ENCODE data around the gene PTPRCAP.
A peak's percentile ranks its signal among the peaks of the same experiment; 100 is the strongest.
"Not testable (repeated sequence)": the region's sequence is repeated elsewhere in the genome, so short reads cannot be mapped to it uniquely, and the experiment has no call there.

PTPRCAP gene
- long read RNA-seq, donor 1 = 0 reads
- long read RNA-seq, donor 2 = 0 reads
- long read RNA-seq, donor 3 = 0 reads
- long read RNA-seq, donor 4 = 0 reads
- long read RNA-seq, donor 5, partial matches to known transcripts = 0 of 2 reads
- long read RNA-seq, donor 5, other reads (novel, unspliced or antisense) = 0 of 2 reads
- long read RNA-seq, donor 6 = 0 reads
- long read RNA-seq, donor 7, partial matches to known transcripts = 0 of 2 reads
- long read RNA-seq, donor 7, other reads (novel, unspliced or antisense) = 0 of 2 reads
- long read RNA-seq, donor 8, partial matches to known transcripts = 0 of 2 reads
- long read RNA-seq, donor 8, other reads (novel, unspliced or antisense) = 0 of 2 reads

GRCh38 chr11:67437082-67437808 lies at the start of gene PTPRCAP:
Gene PTPRCAP (minus strand): TSS chr11:67437682. CDS start chr11:67437619, 63 bp downstream.
- DNase-seq = no peak

DNA sequence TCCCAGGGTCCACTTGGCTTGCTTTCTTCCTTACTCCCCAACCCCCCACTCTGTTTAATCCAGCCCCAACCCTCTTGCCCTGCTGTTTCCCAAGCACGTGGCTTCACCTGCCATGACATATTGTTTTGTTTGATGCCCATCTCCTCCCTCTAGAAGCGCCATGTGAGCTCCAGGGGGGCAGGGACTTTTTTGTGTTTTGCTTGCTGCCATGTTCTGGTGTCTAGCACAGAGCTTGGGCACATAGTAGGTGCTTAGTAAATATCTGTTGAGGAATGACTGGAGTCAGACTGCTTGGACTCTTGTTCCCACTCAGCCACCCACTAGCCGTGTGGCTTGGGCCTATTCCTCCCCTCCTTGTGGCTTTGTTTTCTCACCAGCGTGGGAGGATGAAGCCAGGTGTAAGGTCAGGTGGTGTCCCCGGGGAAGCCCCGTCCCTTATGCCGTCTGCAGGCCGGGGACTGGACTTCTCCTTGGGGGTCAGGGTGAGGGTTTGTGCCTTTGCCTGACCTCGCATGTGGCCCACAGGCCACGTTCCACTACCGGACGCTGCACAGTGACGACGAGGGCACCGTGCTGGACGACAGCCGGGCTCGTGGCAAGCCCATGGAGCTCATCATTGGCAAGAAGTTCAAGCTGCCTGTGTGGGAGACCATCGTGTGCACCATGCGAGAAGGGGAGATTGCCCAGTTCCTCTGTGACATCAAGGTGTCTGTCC lies 49.2 kb upstream of the PTPRCAP start:
- no peak for DNase-seq

DNA sequence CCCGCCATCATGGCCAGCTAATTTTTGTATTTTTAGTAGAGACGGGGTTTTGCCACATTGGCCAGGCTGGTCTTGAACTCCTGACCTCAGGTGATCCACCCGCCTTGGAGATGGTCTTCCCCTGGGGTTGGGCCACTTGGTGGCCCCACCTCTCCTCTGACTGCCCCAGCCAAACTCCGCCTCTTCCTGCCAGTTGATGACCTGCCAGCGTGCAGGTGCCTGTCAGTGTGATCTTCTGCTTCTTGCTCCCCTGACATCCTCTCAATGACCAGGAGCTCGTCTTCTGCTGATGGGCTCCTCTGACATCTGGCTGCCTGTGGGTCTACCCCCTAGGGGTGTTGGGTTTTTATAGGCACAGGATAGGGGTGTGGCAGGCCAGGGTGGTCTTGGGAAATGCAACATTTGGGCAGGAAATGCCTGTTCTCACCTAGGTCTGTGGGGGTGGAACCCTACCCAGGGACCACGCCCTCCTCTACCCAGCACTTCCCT lies 48.4 kb upstream of the PTPRCAP start:
- not testable (repeated sequence) for DNase-seq

- no peak for DNase-seq
Observed at GRCh38 chr11:67484847-67485311, 47.4 kb upstream of the PTPRCAP start.

DNA sequence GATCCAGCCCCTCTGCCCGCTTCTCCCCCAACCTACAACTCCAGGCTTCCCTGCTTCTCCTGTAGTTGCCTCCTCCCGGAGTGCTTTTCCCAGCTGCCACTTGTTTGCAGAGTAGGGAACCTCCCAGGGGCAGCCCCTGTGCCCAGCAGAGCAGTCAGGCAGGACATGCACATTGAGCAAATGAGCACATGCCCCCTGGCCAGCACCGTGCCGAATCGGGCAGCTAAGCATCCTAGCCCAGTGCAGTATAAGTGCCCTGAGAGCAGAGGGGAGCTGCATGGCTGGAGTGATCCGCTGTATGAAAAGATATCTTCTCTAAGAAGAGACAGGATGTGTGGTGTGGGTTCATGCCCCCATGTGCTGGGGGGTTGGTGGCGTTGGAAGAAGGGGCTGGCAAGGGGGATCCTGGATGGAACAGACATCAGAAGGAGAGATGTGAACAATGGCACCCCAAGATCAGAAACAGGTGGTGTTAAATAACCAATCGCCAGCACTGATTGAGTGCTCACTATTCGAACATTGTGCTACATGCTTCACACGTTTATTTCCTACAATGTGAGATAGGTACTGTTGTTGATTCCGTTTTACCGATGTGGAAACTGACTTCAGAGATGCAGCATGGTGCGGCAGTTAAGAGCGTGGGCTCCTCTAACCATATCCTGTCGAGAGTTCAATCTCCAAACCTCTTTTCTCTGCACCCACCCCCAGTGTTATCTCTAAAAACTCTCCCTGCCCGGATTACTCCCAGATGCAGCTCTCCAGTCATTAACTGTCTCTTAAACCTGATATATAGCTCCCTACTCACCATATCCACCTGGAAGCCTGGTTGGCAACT lies 46.6 kb upstream of the PTPRCAP start:
- no peak for DNase-seq

GRCh38 chr11:67482827-67483798 lies 45.6 kb upstream of the PTPRCAP start, which contains the start of gene AIP:
Gene AIP (plus strand): TSS chr11:67483026. CDS start chr11:67483159, 133 bp downstream.
- peak; percentile 96 for DNase-seq

DNA sequence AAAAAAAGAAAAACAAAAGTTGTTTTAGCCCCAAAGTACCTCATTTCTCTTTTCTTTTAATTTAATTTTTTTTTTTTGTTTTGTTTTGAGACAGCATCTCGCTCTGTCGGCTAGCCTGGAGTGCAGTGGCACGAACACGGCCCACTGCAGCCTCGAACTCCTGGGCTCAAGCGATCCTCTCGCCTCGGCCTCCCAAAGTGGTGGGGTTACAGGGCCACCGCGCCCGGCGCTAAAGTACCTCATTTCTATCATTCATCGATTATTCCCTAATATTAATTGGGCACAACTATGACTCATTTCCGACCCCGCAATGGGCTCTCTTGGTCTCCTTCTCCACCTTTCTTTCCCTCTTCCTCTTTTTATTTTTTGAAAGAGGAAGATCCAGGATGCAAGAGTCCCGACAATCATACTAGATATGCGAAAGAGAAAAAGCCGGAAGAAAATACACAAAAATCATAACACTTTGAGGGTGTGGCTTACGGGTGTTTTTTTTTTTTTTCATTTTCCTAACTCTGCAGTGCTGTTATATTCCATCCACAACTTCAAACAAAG lies 44.9 kb upstream of the PTPRCAP start:
- no peak for DNase-seq

GRCh38 chr11:67477344-67478050 lies 40.0 kb upstream of the PTPRCAP start:
- not testable (repeated sequence) for DNase-seq

GRCh38 chr11:67476692-67477091 lies 39.2 kb upstream of the PTPRCAP start:
- not testable (repeated sequence) for DNase-seq

GRCh38 chr11:67472882-67473281 lies 35.4 kb upstream of the PTPRCAP start:
- DNase-seq = no peak

DNA sequence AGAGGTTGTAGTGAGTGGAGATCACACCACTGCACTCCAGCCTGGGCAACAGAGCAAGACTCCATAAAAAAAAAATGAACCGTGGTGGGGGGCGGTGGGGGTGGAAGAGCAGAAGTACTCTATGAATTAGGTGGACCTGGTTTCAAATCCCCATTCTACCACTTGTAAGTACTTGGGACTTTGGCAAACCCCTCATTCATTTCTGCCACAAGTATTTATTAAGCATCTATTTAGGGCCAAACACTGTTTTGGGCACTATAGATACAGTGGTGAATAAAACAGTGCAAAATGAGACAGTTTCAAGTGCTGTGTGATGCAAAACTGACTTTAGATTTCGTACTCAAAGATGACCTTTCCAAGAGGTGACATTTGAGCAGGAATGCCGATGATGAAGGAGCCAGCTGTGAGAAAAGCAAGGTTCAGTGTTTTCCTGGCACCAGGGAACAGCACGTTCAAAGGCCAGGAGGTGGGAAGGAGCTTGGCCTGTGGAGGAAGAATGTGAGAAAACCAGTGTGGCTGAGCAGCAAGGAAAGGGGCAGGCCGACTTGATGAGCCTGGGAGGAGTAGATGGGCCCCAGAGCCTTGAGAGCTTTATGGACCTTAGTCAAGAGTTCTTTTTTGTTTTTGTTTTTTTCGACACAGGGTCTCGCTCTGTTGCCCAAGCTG lies 33.0 kb upstream of the PTPRCAP start:
- DNase-seq = no peak

DNA sequence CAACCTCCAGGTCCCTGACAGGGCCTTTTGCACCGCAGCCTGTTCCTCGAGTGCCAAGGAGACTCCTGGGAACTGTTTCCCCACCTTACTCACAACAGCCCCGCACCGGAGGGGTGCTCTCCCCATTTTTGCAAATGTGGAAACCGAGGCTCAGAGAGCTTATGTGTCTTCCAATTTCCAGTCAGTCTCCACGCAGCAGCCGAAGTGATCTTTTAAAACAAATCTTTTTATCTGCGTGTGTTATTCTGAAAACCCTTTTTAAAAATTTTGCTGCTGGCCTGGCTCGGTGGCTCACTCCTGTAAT lies 32.0 kb upstream of the PTPRCAP start:
- no peak for DNase-seq

DNA sequence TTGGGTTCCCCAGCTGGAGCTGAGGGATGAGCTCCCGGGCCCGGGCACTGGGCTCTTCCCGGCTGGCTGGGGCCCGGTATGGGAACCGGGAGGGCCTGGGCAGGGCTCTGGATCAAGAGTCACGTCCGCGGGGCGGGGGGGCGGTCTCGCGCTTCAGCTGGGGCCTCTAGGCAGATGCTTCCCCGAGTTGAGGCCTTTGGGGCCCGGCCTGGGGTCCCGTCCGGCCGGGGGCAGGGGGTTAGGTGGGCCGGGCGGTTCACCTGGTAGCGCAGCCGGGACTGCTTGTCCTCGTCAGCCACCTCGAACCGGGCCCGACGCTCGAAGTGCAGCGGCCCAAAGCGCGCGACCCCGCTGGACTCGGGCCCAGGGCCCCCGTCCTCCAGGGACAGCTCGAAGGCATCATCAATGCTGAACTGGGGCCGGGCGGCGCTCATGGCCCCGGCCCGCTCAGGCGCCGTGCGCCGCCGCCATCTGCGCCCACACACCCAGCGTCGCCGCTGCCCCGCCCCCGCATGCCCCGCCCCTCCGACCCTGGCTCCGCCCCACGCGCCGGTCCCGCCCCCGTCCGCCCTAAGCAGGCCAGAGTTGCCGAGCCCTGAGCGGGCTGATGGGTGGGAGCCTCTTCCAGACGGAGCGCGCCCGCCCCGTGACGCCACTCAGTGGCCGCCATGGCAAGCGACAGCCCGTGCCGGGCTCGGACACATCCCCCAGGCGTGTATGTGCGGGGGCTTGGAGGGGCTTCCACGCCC lies 31.5 kb upstream of the PTPRCAP start, which contains the start of gene TMEM134:
TSS of gene TMEM134 (minus strand) at position 493 of the 749 bp plus-strand sequence. CDS start at position 434, 59 bp downstream.
- peak; percentile 92 for DNase-seq

GRCh38 chr11:67468456-67468758 lies 30.9 kb upstream of the PTPRCAP start:
- DNase-seq = no peak

GRCh38 chr11:67468056-67468455 lies 30.6 kb upstream of the PTPRCAP start:
- DNase-seq = no peak

- DNase-seq = no peak
Observed at GRCh38 chr11:67466962-67467771, 29.7 kb upstream of the PTPRCAP start.

- no peak for DNase-seq
Observed at GRCh38 chr11:67466367-67466766, 28.9 kb upstream of the PTPRCAP start.
